ENCODE results near the gene TBC1D12. TPM values are rescaled to one million over a fixed set of nuclear protein-coding genes. Genes with fewer than 3 reads are reported as not detected.
"Not testable (repeated sequence)": the region's sequence is repeated elsewhere in the genome, so short reads cannot be mapped to it uniquely, and the experiment has no call there.

Gene TBC1D12
- 10 to 100 TPM; 18.4 to 23.3 (median 20.2) TPM for polyA plus RNA-seq (ENCODE audit: insufficient read length in 4 of 4)

GRCh38 chr10:94402204-94402842 lies at the start of gene TBC1D12:
TSS of gene TBC1D12 (plus strand) at chr10:94402541. CDS start at chr10:94402614, 73 bp downstream.
- DNase-seq (ENCODE audit: low read depth in 4 of 4, low spot score in 2 of 4), result peak; percentile 80 to 93 (median 87)

- DNase-seq (ENCODE audit: low read depth in 4 of 4, low spot score in 2 of 4), result no peak
Observed at GRCh38 chr10:94353336-94353735, 49.0 kb upstream of the TBC1D12 start.

GRCh38 chr10:94355841-94356240 lies 46.5 kb upstream of the TBC1D12 start:
- no peak for DNase-seq (ENCODE audit: low read depth in 4 of 4, low spot score in 2 of 4)

- DNase-seq (ENCODE audit: low read depth in 4 of 4, low spot score in 2 of 4), result no peak
Observed at GRCh38 chr10:94357193-94357592, 45.1 kb upstream of the TBC1D12 start.

- no peak for DNase-seq (ENCODE audit: low read depth in 4 of 4, low spot score in 2 of 4)
Observed at GRCh38 chr10:94358480-94358879, 43.9 kb upstream of the TBC1D12 start.

- DNase-seq (ENCODE audit: low read depth in 4 of 4, low spot score in 2 of 4), result no peak
Observed at GRCh38 chr10:94361171-94361794, 41.1 kb upstream of the TBC1D12 start.

GRCh38 chr10:94362360-94363250 lies 39.7 kb upstream of the TBC1D12 start, which contains the start of gene NOC3L:
TSS of gene NOC3L (minus strand) at chr10:94362939. CDS start at chr10:94362838, 101 bp downstream.
- DNase-seq (ENCODE audit: low read depth in 4 of 4, low spot score in 2 of 4), result peak; percentile 83 to 95 (median 86)

- no peak for DNase-seq (ENCODE audit: low read depth in 4 of 4, low spot score in 2 of 4)
Observed at GRCh38 chr10:94363251-94363565, 39.1 kb upstream of the TBC1D12 start.

- DNase-seq (ENCODE audit: low read depth in 4 of 4, low spot score in 2 of 4), result no peak
Observed at GRCh38 chr10:94364482-94364881, 37.9 kb upstream of the TBC1D12 start.

GRCh38 chr10:94366382-94366781 lies 36.0 kb upstream of the TBC1D12 start:
- no peak for DNase-seq (ENCODE audit: low read depth in 4 of 4, low spot score in 2 of 4)

- no peak for DNase-seq (ENCODE audit: low read depth in 4 of 4, low spot score in 2 of 4)
Observed at GRCh38 chr10:94370501-94370900, 31.8 kb upstream of the TBC1D12 start.

GRCh38 chr10:94375374-94375773 lies 27.0 kb upstream of the TBC1D12 start:
- no peak for DNase-seq (ENCODE audit: low read depth in 4 of 4, low spot score in 2 of 4)

GRCh38 chr10:94376865-94377264 lies 25.5 kb upstream of the TBC1D12 start:
- DNase-seq (ENCODE audit: low read depth in 4 of 4, low spot score in 2 of 4), result no peak

- DNase-seq (ENCODE audit: low read depth in 4 of 4, low spot score in 2 of 4), result no peak
Observed at GRCh38 chr10:94383530-94383929, 18.8 kb upstream of the TBC1D12 start.

- not testable (repeated sequence) for DNase-seq (ENCODE audit: low read depth in 4 of 4, low spot score in 2 of 4)
Observed at GRCh38 chr10:94385733-94386132, 16.6 kb upstream of the TBC1D12 start.

- DNase-seq (ENCODE audit: low read depth in 4 of 4, low spot score in 2 of 4), result not testable (repeated sequence)
Observed at GRCh38 chr10:94392117-94392516, 10.2 kb upstream of the TBC1D12 start.

GRCh38 chr10:94397549-94398370 lies 4.6 kb upstream of the TBC1D12 start:
- no peak for DNase-seq (ENCODE audit: low read depth in 4 of 4, low spot score in 2 of 4)

GRCh38 chr10:94398762-94399161 lies 3.6 kb upstream of the TBC1D12 start:
- DNase-seq (ENCODE audit: low read depth in 4 of 4, low spot score in 2 of 4), result no peak

- DNase-seq (ENCODE audit: low read depth in 4 of 4, low spot score in 2 of 4), result peak in 1 of 4 donors; percentile 40
Observed at GRCh38 chr10:94402843-94403379, 570 bp downstream of the TBC1D12 start.

Data from left renal cortex interstitium (tissue), 4 donors.